Measurements from ENCODE around the gene HBS1L. TPM values are rescaled to one million over a fixed set of nuclear protein-coding genes. Genes with fewer than 3 reads are reported as not detected.

The HBS1L gene
- polyA plus RNA-seq, 1 donor (not counting 4 experiments of a cell fraction or from before 2014, with no cell fraction given): 61.6 TPM

- H3K27me3 ChIP-seq (ENCODE audit: control insufficient read depth, extremely low read depth, insufficient read depth, low read length): no peaks in the 10 kb centered on the region
- H2AFZ ChIP-seq (ENCODE audit: control insufficient read depth, low read length): no peak overlapping the region
- no peaks in the 10 kb centered on the region for H3K9me1 ChIP-seq (ENCODE audit: control insufficient read depth, extremely low read depth, insufficient read depth, low read length)
- H3K36me3 ChIP-seq (ENCODE audit: control insufficient read depth in 2 of 2, extremely low read depth in 1 of 2, insufficient read depth in 2 of 2, low read length in 2 of 2): no peaks in the 10 kb centered on the region
- H3K4me2 ChIP-seq (ENCODE audit: control insufficient read depth, extremely low read depth, insufficient read depth, low read depth, low read length): no peak overlapping the region
- peaks cover 2% of the 10 kb centered on the region for H3K79me2 ChIP-seq (ENCODE audit: control insufficient read depth, insufficient read depth, low read length)
- no peak for DNase-seq (ENCODE audit: low read depth, low spot score)
- dilution Hi-C loops (cut with MboI; ENCODE audit: extremely low pct_ligation_motif_present, low sequenced_read_pairs): no loop called here
- no peak overlapping the region for H3K27ac ChIP-seq (ENCODE audit: control insufficient read depth, insufficient read depth, low read length)
- H3K9ac ChIP-seq (ENCODE audit: control insufficient read depth, extremely low read depth, insufficient read depth, low read length): no peak overlapping the region
- H3K4me1 ChIP-seq (ENCODE audit: control insufficient read depth, extremely low read depth, insufficient read depth, low read length): no peaks in the 10 kb centered on the region
- H4K20me1 ChIP-seq (ENCODE audit: control insufficient read depth, extremely low read depth, insufficient read depth, low read length): no peaks in the 10 kb centered on the region
- TF ChIP-seq EZH2 (IDR thresholded peaks at IDR 0.05; ENCODE audit: low read length): no peak
- no peak for TF ChIP-seq CTCF (optimal IDR thresholded peaks at IDR 0.05 in 1 of 3, IDR thresholded peaks at IDR 0.05 in 1 of 3, conservative IDR thresholded peaks at IDR 0.05 in 1 of 3; ENCODE audit: extremely low read depth in 1 of 3, insufficient read depth in 2 of 3, low read length in 3 of 3)
- no peak overlapping the region for H3K4me3 ChIP-seq (ENCODE audit: control insufficient read depth in 2 of 3, extremely low read depth in 1 of 3, insufficient read depth in 2 of 3, low read depth in 1 of 3, low read length in 3 of 3)
- H3K9me3 ChIP-seq (ENCODE audit: control insufficient read depth, low read depth, low read length): no peaks in the 10 kb centered on the region
- no peak for FAIRE-seq
Observed at GRCh38 chr6:135012349-135012748, 42.3 kb downstream of the HBS1L start.

- H4K20me1 ChIP-seq (ENCODE audit: control insufficient read depth, extremely low read depth, insufficient read depth, low read length): no peaks in the 10 kb centered on the region
- DNase-seq (ENCODE audit: low read depth, low spot score) (no peak), FAIRE-seq (no peak)
- H3K27me3 ChIP-seq (ENCODE audit: control insufficient read depth, extremely low read depth, insufficient read depth, low read length): no peaks in the 10 kb centered on the region
- no peak overlapping the region for H3K27ac ChIP-seq (ENCODE audit: control insufficient read depth, insufficient read depth, low read length)
- dilution Hi-C loops (cut with MboI; ENCODE audit: extremely low pct_ligation_motif_present, low sequenced_read_pairs): no loop called here
- no peaks in the 10 kb centered on the region for H3K9me1 ChIP-seq (ENCODE audit: control insufficient read depth, extremely low read depth, insufficient read depth, low read length)
- H3K36me3 ChIP-seq (ENCODE audit: control insufficient read depth in 2 of 2, extremely low read depth in 1 of 2, insufficient read depth in 2 of 2, low read length in 2 of 2): no peaks in the 10 kb centered on the region
- no peaks in the 10 kb centered on the region for H3K9me3 ChIP-seq (ENCODE audit: control insufficient read depth, low read depth, low read length)
- no peaks in the 10 kb centered on the region for H3K4me1 ChIP-seq (ENCODE audit: control insufficient read depth, extremely low read depth, insufficient read depth, low read length)
- H3K4me2 ChIP-seq (ENCODE audit: control insufficient read depth, extremely low read depth, insufficient read depth, low read depth, low read length): no peak overlapping the region
- no peak for TF ChIP-seq CTCF (optimal IDR thresholded peaks at IDR 0.05 in 1 of 3, IDR thresholded peaks at IDR 0.05 in 1 of 3, conservative IDR thresholded peaks at IDR 0.05 in 1 of 3; ENCODE audit: extremely low read depth in 1 of 3, insufficient read depth in 2 of 3, low read length in 3 of 3)
- TF ChIP-seq EZH2 (IDR thresholded peaks at IDR 0.05; ENCODE audit: low read length): no peak
- no peak overlapping the region for H3K4me3 ChIP-seq (ENCODE audit: control insufficient read depth in 2 of 3, extremely low read depth in 1 of 3, insufficient read depth in 2 of 3, low read depth in 1 of 3, low read length in 3 of 3)
- peaks cover 2% of the 10 kb centered on the region for H3K79me2 ChIP-seq (ENCODE audit: control insufficient read depth, insufficient read depth, low read length)
- no peak overlapping the region for H2AFZ ChIP-seq (ENCODE audit: control insufficient read depth, low read length)
- no peak overlapping the region for H3K9ac ChIP-seq (ENCODE audit: control insufficient read depth, extremely low read depth, insufficient read depth, low read length)
Observed at GRCh38 chr6:135008941-135009290, 45.7 kb downstream of the HBS1L start.

Data from keratinocyte (primary cell).